SK-N-SH (cell line): Measurements from ENCODE around the gene FADD.

Source experiments
- CHD2 ChIP-seq: fragments of 150-350 bp; IDR thresholded peaks from 2 replicates; pipeline ENCODE4 v1.6.1; 2018; ENCODE audit warnings: low read length; ENCODE audit not compliant: partially characterized antibody
- CTCF ChIP-seq: fragments of 200-600 bp; sonication (generic); IDR thresholded peaks from 2 replicates; pipeline ENCODE4 v1.6.1; 2017; ENCODE audit warnings: antibody characterized with exemption, mild to moderate bottlenecking, moderate library complexity
- FOXM1 ChIP-seq: IDR thresholded peaks from 2 replicates; pipeline ENCODE4 v1.4.0; 2012; ENCODE audit warnings: low read depth, mild to moderate bottlenecking
- JUND ChIP-seq: IDR thresholded peaks from 2 replicates; pipeline ENCODE4 v1.4.0; 2012
- MAX ChIP-seq: IDR thresholded peaks from 2 replicates; pipeline ENCODE4 v1.4.0; 2012; ENCODE audit warnings: low read depth
- NRF1 ChIP-seq: IDR thresholded peaks from 2 replicates; pipeline ENCODE4 v1.6.1; 2012; ENCODE audit warnings: low read depth, mild to moderate bottlenecking, low read length
- RAD21 ChIP-seq: IDR thresholded peaks from 2 replicates; pipeline ENCODE4 v1.6.1; 2012; ENCODE audit warnings: mild to moderate bottlenecking, low read length
- RCOR1 ChIP-seq: fragments of 150-350 bp; IDR thresholded peaks from 2 replicates; pipeline ENCODE4 v1.6.1; 2017; ENCODE audit warnings: antibody characterized with exemption, low read length
- REST ChIP-seq: IDR thresholded peaks from 2 replicates; pipeline ENCODE4 v1.6.1; 2012; ENCODE audit warnings: mild to moderate bottlenecking, low read depth, low read length, moderate library complexity
- RFX5 ChIP-seq: IDR thresholded peaks from 2 replicates; pipeline ENCODE4 v1.6.1; 2012; ENCODE audit warnings: mild to moderate bottlenecking, improper control_type of control experiment, low read length
- SIN3A ChIP-seq: IDR thresholded peaks from 2 replicates; pipeline ENCODE4 v1.6.1; 2012; ENCODE audit warnings: low read depth, mild to moderate bottlenecking, low read length, moderate library complexity, borderline replicate concordance
- USF2 ChIP-seq: fragments of 150-350 bp; IDR thresholded peaks from 2 replicates; pipeline ENCODE4 v1.6.1; 2017; ENCODE audit warnings: antibody characterized with exemption, low read length, low read depth, borderline replicate concordance
- YY1 ChIP-seq: IDR thresholded peaks from 2 replicates; pipeline ENCODE4 v1.4.0; 2012; ENCODE audit warnings: low read depth, mild to moderate bottlenecking

- TF ChIP-seq CTCF, result peak; percentile 55
- TF ChIP-seq YY1, result no peak
- no peak for TF ChIP-seq RAD21
- no peak for TF ChIP-seq JUND
- TF ChIP-seq CHD2, result no peak
- TF ChIP-seq USF2, result no peak
- TF ChIP-seq REST, result no peak
- no peak for TF ChIP-seq MAX
- TF ChIP-seq RFX5, result no peak
- no peak for TF ChIP-seq FOXM1
- TF ChIP-seq NRF1, result no peak
- no peak for TF ChIP-seq RCOR1
- no peak for TF ChIP-seq SIN3A
These were observed 26.0 kb upstream of the FADD start for GRCh38 chr11:70176940-70177689.
